ENCODE results near the gene EPHB3. TPM values are rescaled to one million over a fixed set of nuclear protein-coding genes. Genes with fewer than 3 reads are reported as not detected.
A peak's percentile ranks its signal among the peaks of the same experiment; 100 is the strongest.

EPHB3 gene
- total and polyA plus RNA-seq, 2 donors (not counting 3 experiments of a cell fraction or from before 2014, with no cell fraction given), result 0.01 TPM; not detected in 1

DNA sequence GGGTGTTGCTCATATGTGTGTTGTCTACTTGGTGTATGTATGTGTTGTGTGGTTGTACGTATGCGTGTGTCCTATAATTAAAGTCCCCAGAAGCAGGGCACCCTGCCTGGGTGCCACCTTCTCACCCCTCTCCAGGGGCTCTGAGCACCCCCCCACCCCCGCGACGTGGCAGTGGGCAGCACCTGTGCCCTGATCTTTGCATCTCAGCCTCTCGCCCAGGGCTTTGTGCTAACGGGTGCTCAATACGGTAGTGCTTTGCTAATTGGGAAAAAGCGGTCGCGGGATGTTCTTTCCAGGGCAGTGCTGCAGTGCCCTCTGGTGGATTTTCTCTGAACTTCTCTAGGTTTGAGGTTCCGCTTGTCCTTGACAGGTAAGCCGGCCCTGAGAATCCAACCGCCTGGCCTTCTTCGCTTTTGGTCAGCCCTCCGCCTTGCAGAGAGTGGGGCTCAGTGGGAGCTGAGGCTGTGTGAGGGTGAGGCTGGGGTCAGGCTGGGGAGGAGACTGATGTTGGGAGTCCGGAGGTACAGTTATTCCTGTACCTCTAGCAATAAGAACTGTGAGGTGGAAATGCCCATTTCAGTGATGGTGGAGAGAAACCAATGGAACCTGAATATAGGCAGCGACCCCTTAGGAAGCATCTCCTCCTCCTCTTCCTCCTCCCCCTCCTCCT lies 17.6 kb upstream of the EPHB3 start:
- peak; percentile 86 for FAIRE-seq
- Histone ChIP-seq H3K4me2 (ENCODE audit: insufficient read depth, low read length) (no peak overlapping the region), H3K9ac (replicated peaks; ENCODE audit: extremely low read depth, insufficient read depth, low read length) (no peak overlapping the region)

DNA sequence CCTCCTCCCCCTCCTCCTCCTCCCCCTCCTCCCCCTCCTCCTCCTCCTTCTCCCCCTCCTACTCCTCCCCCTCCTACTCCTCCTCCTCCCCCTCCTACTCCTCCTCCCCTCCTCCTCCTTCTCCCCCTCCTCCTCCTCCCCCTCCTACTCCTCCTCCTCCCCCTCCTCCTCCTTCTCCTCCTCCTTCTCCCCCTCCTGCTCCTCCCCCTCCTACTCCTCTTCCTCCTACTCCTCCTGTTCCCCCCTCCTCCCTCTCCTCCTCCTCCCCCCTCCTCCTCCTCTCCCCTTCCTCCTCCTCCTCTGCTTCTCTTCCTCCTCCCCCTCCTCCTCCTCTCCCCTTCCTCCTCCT lies 17.1 kb upstream of the EPHB3 start:
- peaks cover 4 to 5% of the 10 kb centered on the region in 2 experiments for H3K27me3 ChIP-seq (ENCODE audit: control insufficient read depth in 2 of 2, insufficient read depth in 2 of 2, low read length in 2 of 2)
- H3K79me2 ChIP-seq (ENCODE audit: control insufficient read depth, insufficient read depth, low read length), result no peaks in the 10 kb centered on the region
- TF ChIP-seq MAX (IDR thresholded peaks at IDR 0.05; ENCODE audit: insufficient read depth, insufficient read length) (no peak), MYC (IDR thresholded peaks at IDR 0.05; ENCODE audit: low read depth, low read length) (no peak), GATA2 (IDR thresholded peaks at IDR 0.05; ENCODE audit: insufficient read depth, insufficient read length, low read depth, low read length) (no peak), FOS (IDR thresholded peaks at IDR 0.05; ENCODE audit: borderline replicate concordance, insufficient read depth, low read length) (no peak), EZH2 (IDR thresholded peaks at IDR 0.05; ENCODE audit: borderline replicate concordance, low read depth, low read length, severe bottlenecking) (no peak), POLR2A (IDR thresholded peaks at IDR 0.05; ENCODE audit: low read depth, low read length) (no peak), POLR2AphosphoS5 (IDR thresholded peaks at IDR 0.05; ENCODE audit: insufficient read depth, low read depth, low read length) (no peak), JUN (IDR thresholded peaks at IDR 0.05; ENCODE audit: borderline replicate concordance, insufficient read depth, insufficient read length, low read depth) (no peak)
- TF ChIP-seq, protein P1, sequence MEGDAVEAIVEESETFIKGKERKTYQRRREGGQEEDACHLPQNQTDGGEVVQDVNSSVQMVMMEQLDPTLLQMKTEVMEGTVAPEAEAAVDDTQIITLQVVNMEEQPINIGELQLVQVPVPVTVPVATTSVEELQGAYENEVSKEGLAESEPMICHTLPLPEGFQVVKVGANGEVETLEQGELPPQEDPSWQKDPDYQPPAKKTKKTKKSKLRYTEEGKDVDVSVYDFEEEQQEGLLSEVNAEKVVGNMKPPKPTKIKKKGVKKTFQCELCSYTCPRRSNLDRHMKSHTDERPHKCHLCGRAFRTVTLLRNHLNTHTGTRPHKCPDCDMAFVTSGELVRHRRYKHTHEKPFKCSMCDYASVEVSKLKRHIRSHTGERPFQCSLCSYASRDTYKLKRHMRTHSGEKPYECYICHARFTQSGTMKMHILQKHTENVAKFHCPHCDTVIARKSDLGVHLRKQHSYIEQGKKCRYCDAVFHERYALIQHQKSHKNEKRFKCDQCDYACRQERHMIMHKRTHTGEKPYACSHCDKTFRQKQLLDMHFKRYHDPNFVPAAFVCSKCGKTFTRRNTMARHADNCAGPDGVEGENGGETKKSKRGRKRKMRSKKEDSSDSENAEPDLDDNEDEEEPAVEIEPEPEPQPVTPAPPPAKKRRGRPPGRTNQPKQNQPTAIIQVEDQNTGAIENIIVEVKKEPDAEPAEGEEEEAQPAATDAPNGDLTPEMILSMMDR (IDR thresholded peaks at IDR 0.05; ENCODE audit: extremely low read depth in 1 of 2, insufficient read depth in 1 of 2, low read depth in 1 of 2, low read length in 2 of 2), result no peak
- no peak overlapping the region for H2AFZ ChIP-seq (ENCODE audit: low read depth, low read length)
- H3K4me1 ChIP-seq (ENCODE audit: control insufficient read depth, extremely low read depth, insufficient read depth, low read length), result no peaks in the 10 kb centered on the region
- H3K4me2 ChIP-seq (ENCODE audit: insufficient read depth, low read length), result no peak overlapping the region
- dilution Hi-C loops (cut with MboI; ENCODE audit: extremely low pct_ligation_motif_present, low sequenced_read_pairs), result no loop called here
- ChIA-PET CTCF (interaction anchor here (0.7 to 11.0 kb wide), 11 partner anchors 8 to 242 kb away, joined by 3 to 266 read pairs (median 5); partner anchors contain the start of gene EPHB3), POLR2A (no interaction called here)
- H3K27ac ChIP-seq (ENCODE audit: insufficient read depth, low read depth, low read length), result no peak overlapping the region
- no peaks in the 10 kb centered on the region for H3K36me3 ChIP-seq (ENCODE audit: control insufficient read depth in 2 of 2, extremely low read depth in 1 of 2, insufficient read depth in 2 of 2, low read length in 2 of 2)
- no peaks in the 10 kb centered on the region for H4K20me1 ChIP-seq (replicated peaks; ENCODE audit: control insufficient read depth, extremely low read depth, insufficient read depth, low read length)
- DNase-seq (ENCODE audit: low read depth, low spot score) (no peak), FAIRE-seq (no peak)
- no TSS peak for BruUV-seq (replicated peaks)
- H3K9me1 ChIP-seq (replicated peaks; ENCODE audit: control insufficient read depth, extremely low read depth, insufficient read depth, low read length), result no peaks in the 10 kb centered on the region
- H3K9ac ChIP-seq (replicated peaks; ENCODE audit: extremely low read depth, insufficient read depth, low read length), result no peak overlapping the region
- H3K4me3 ChIP-seq (replicated peaks in 1 of 3; ENCODE audit: insufficient read depth in 1 of 3, low read depth in 1 of 3, low read length in 3 of 3), result no peak overlapping the region
- intact Hi-C loops (cut with micrococcal nuclease), result loop anchor here (1.0 kb wide), 5 partner anchors 31 to 190 kb away; no protein-coding TSS in a partner anchor
- no peaks in the 10 kb centered on the region for H3K9me3 ChIP-seq (replicated peaks; ENCODE audit: control insufficient read depth, insufficient read depth, low read length)

More for the DNA sequence above, 17.6 kb upstream of the EPHB3 start:
- H3K79me2 ChIP-seq (ENCODE audit: control insufficient read depth, insufficient read depth, low read length), result no peaks in the 10 kb centered on the region
- H3K9me3 ChIP-seq (replicated peaks; ENCODE audit: control insufficient read depth, insufficient read depth, low read length), result no peaks in the 10 kb centered on the region
- no peaks in the 10 kb centered on the region for H4K20me1 ChIP-seq (replicated peaks; ENCODE audit: control insufficient read depth, extremely low read depth, insufficient read depth, low read length)
- H3K27ac ChIP-seq (ENCODE audit: insufficient read depth, low read depth, low read length), result no peak overlapping the region
- no peaks in the 10 kb centered on the region for H3K4me1 ChIP-seq (ENCODE audit: control insufficient read depth, extremely low read depth, insufficient read depth, low read length)
- H3K4me3 ChIP-seq (replicated peaks in 1 of 3; ENCODE audit: insufficient read depth in 1 of 3, low read depth in 1 of 3, low read length in 3 of 3), result no peak overlapping the region
- H3K36me3 ChIP-seq (ENCODE audit: control insufficient read depth in 2 of 2, extremely low read depth in 1 of 2, insufficient read depth in 2 of 2, low read length in 2 of 2), result no peaks in the 10 kb centered on the region
- POLR2A ChIA-PET, result no interaction called here
- BruUV-seq (replicated peaks), result no TSS peak
- TF ChIP-seq FOS (IDR thresholded peaks at IDR 0.05; ENCODE audit: borderline replicate concordance, insufficient read depth, low read length) (no peak), EZH2 (IDR thresholded peaks at IDR 0.05; ENCODE audit: borderline replicate concordance, low read depth, low read length, severe bottlenecking) (peak; percentile 46)
- TF ChIP-seq, protein P1 (IDR thresholded peaks at IDR 0.05; ENCODE audit: extremely low read depth in 1 of 2, insufficient read depth in 1 of 2, low read depth in 1 of 2, low read length in 2 of 2), result peak; percentile 69 to 85
- dilution Hi-C loops (cut with MboI; ENCODE audit: extremely low pct_ligation_motif_present, low sequenced_read_pairs), result no loop called here
- H3K9me1 ChIP-seq (replicated peaks; ENCODE audit: control insufficient read depth, extremely low read depth, insufficient read depth, low read length), result no peaks in the 10 kb centered on the region
- DNase-seq (ENCODE audit: low read depth, low spot score), result peak; percentile 70
- intact Hi-C loops (cut with micrococcal nuclease), result loop anchor here (1.0 kb wide), 5 partner anchors 31 to 190 kb away; no protein-coding TSS in a partner anchor
- peaks cover 5 to 6% of the 10 kb centered on the region in 2 experiments for H3K27me3 ChIP-seq (ENCODE audit: control insufficient read depth in 2 of 2, insufficient read depth in 2 of 2, low read length in 2 of 2)
- H2AFZ ChIP-seq (ENCODE audit: low read depth, low read length), result no peak overlapping the region
- CTCF ChIA-PET, result interaction anchor here (0.6 to 11.0 kb wide), 7 partner anchors 14 to 171 kb away, joined by 3 to 266 read pairs (median 4); no protein-coding TSS in a partner anchor

Measured in endothelial cell of umbilical vein (primary cell).